Measurements from ENCODE around the gene ACTN4.

The ACTN4 gene

DNA sequence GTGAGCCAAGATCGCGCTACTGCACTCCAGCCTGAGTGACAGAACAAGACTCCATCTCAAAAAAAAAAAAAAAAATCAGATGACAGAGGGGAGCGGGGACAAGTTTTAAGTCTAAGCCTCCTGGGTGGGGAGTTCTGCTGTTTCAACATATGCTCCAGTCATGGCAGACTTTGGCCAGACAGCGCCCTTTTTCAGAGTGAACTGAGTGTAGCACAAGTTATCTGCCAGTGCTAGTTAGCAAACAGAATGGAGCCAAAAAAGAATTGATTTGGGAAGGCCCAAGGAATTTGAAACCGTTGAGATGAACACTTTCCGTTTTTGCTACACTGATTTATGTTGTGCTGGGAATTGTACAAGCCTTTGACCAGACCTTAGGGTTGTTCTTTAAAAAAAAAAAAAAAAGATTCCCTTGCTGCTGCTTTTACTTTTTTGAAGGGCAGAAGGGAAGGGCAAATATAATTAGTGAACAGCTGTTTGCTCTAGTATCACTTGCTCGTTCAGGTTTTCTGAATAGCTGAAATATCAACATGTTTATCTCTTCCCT, 5.7 kb downstream of the ACTN4 start:
- peaks cover 77% of the 10 kb centered on the region for H3K4me1 ChIP-seq (ENCODE audit: control insufficient read depth, insufficient read depth, low read length, unreplicated experiment)
- no peaks in the 10 kb centered on the region for H3K27me3 ChIP-seq (ENCODE audit: insufficient read depth, low read length)
- H3K27ac ChIP-seq (ENCODE audit: low read depth, low read length) = peak overlapping the region; percentile 91
- peak overlapping the region; percentile 41; the same call in 1 of the 2 replicates for H3K4me3 ChIP-seq (ENCODE audit: low read depth, low read length)
- H3K36me3 ChIP-seq (ENCODE audit: insufficient read depth, low read length) = peaks cover 11% of the 10 kb centered on the region; the same call in 1 of the 2 replicates
- peaks cover 92% of the 10 kb centered on the region for H3K79me2 ChIP-seq (ENCODE audit: control insufficient read depth, insufficient read depth, low read length, unreplicated experiment)
- H2AFZ ChIP-seq (ENCODE audit: low read length, unreplicated experiment) = no peak overlapping the region

DNA sequence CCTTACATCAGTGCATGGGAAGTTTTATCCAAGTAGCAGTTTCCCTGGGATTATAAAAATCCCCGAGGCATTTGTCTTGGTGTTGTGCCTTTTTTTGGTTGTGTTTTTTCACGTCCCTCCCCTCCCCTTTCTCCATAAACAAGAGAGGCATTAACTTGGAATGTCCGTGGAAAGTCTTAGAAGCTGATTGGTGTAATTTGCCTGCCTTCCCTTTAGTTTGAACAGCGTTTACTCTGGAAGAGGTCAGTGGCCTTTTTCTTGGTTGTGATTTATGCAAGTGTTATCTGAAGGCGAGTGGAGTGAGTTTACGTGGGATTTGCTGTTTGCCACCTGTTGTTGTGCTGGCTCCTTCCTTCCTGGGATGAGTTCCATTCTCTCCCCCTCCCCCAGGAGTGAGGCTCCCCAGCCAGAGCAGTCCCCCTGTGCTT, 7.2 kb downstream of the ACTN4 start:
- Histone ChIP-seq H3K27me3 (ENCODE audit: insufficient read depth, low read length) (no peaks in the 10 kb centered on the region), H3K4me1 (ENCODE audit: control insufficient read depth, insufficient read depth, low read length, unreplicated experiment) (peaks cover 84% of the 10 kb centered on the region), H3K36me3 (ENCODE audit: insufficient read depth, low read length) (peaks cover 8% of the 10 kb centered on the region; the same call in 1 of the 2 replicates), H3K27ac (ENCODE audit: low read depth, low read length) (peak overlapping the region; percentile 100; the same call in 1 of the 2 replicates), H3K79me2 (ENCODE audit: control insufficient read depth, insufficient read depth, low read length, unreplicated experiment) (peaks cover 84% of the 10 kb centered on the region), H3K4me3 (ENCODE audit: low read depth, low read length) (no peak overlapping the region), H2AFZ (ENCODE audit: low read length, unreplicated experiment) (no peak overlapping the region)

DNA sequence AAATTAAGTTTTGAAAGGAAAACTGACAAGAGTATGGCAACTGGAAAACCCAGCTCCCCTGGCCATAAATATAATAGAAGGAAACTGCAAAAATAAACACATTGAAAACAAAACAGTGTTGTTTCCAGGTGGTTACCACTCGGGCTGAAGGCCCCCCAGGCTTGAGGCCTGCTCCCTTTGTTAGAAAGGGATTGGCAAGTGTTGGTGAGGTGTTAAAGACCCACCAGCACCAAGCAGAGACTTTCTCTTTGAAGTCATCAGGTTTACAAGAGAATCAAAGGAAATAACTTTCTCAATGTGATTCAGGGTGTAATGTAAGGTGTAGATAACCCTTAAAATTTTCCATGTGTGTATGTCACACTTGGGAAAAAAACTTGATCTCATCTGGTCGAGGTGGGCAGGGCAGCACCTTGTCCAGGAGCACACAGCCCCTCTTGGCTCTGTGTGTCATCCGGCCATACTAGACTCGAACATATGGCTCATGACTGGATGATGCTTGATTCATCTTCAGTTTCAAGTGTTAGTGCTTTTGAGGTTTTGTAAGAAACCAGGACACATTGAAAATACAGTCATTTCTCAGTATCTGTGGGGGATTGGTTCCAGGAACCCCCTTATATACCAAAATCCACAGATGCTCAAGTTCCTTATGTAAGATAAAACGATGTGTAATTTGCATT, 7.8 kb downstream of the ACTN4 start:
- H3K27ac ChIP-seq (ENCODE audit: low read depth, low read length) = peak overlapping the region; percentile 100
- H2AFZ ChIP-seq (ENCODE audit: low read length, unreplicated experiment) = no peak overlapping the region
- no peaks in the 10 kb centered on the region for H3K27me3 ChIP-seq (ENCODE audit: insufficient read depth, low read length)
- H3K79me2 ChIP-seq (ENCODE audit: control insufficient read depth, insufficient read depth, low read length, unreplicated experiment) = peaks cover 82% of the 10 kb centered on the region
- H3K4me3 ChIP-seq (ENCODE audit: low read depth, low read length) = no peak overlapping the region
- H3K4me1 ChIP-seq (ENCODE audit: control insufficient read depth, insufficient read depth, low read length, unreplicated experiment) = peaks cover 84% of the 10 kb centered on the region
- peaks cover 8% of the 10 kb centered on the region; the same call in 1 of the 2 replicates for H3K36me3 ChIP-seq (ENCODE audit: insufficient read depth, low read length)

DNA sequence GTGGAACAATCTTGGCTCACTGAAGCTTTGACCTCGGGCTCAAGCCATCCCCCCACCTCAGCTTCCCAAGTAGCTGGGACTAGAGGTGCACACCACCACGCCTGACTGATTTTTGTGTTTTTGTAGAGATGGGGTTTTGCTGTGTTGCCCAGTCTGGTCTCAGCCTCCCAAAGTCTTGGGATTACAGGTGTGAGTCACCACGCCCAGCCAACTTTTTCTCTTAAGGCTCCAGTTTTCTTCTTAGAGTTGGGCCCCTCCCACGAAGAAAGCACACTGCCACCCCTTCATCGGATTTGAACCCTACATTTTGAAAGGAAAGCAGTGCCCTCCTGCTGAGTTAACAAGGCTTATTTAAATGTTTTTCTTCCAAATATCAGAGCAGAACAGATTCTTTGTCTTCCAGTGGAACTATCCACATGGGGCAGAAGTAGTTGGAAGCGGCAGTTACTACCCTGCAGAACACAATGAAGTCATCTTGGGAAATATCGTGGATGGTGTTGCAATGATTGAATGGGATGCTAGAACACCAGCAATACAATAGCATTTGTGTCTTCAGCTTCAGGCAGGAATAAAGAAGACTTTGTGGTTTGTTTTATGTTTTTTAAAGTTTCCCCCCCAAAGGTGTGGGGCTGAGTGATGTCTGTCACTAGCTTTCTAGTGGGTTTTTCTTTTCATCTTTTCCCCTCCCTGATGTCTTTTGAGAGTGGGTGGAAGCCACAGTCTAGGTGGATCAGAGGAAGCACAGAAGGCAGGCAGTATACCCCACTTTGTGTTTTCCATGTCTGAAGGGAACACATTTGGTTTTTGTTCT, 8.9 kb downstream of the ACTN4 start:
- Histone ChIP-seq H3K27me3 (ENCODE audit: insufficient read depth, low read length) (no peaks in the 10 kb centered on the region), H3K79me2 (ENCODE audit: control insufficient read depth, insufficient read depth, low read length, unreplicated experiment) (peaks cover 88% of the 10 kb centered on the region), H2AFZ (ENCODE audit: low read length, unreplicated experiment) (no peak overlapping the region), H3K4me3 (ENCODE audit: low read depth, low read length) (no peak overlapping the region), H3K4me1 (ENCODE audit: control insufficient read depth, insufficient read depth, low read length, unreplicated experiment) (peaks cover 87% of the 10 kb centered on the region), H3K27ac (ENCODE audit: low read depth, low read length) (peak overlapping the region; percentile 100), H3K36me3 (ENCODE audit: insufficient read depth, low read length) (peaks cover 12% of the 10 kb centered on the region; the same call in 1 of the 2 replicates)

DNA sequence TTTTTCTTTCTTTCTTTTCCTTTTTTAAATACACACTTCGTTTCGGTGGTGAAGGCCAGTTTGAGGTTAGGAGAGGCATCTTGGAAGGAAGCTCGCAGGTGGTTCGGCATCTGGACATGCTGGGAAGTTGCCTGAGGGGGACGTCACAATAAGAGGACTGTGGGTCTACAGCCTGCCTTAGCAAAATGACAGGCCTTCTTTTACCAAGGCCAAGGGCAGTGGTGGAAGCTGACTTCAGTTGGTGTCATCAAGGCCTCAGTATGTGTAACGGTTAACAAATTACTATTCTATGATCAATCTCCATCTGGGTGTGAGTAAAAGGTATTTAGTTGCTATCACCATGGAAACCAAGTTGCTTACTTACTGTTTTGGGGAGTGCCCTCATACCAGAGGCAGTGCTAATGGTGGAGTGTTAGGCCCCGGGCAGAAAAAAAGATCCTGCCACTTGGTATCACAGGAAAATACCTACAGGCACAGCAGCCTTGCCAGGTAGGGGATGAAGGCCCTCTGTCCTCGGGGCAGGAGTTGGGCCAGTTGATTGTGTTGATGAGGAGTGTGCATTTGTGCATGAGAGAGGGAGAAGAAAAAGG, 10.3 kb downstream of the ACTN4 start:
- Histone ChIP-seq H3K27me3 (ENCODE audit: insufficient read depth, low read length) (no peaks in the 10 kb centered on the region), H3K4me3 (ENCODE audit: low read depth, low read length) (peak overlapping the region; percentile 58), H3K27ac (ENCODE audit: low read depth, low read length) (peak overlapping the region; percentile 100), H2AFZ (ENCODE audit: low read length, unreplicated experiment) (no peak overlapping the region), H3K36me3 (ENCODE audit: insufficient read depth, low read length) (peaks cover 14% of the 10 kb centered on the region; the same call in 1 of the 2 replicates), H3K79me2 (ENCODE audit: control insufficient read depth, insufficient read depth, low read length, unreplicated experiment) (peaks cover 87% of the 10 kb centered on the region), H3K4me1 (ENCODE audit: control insufficient read depth, insufficient read depth, low read length, unreplicated experiment) (peaks cover 74% of the 10 kb centered on the region)

DNA sequence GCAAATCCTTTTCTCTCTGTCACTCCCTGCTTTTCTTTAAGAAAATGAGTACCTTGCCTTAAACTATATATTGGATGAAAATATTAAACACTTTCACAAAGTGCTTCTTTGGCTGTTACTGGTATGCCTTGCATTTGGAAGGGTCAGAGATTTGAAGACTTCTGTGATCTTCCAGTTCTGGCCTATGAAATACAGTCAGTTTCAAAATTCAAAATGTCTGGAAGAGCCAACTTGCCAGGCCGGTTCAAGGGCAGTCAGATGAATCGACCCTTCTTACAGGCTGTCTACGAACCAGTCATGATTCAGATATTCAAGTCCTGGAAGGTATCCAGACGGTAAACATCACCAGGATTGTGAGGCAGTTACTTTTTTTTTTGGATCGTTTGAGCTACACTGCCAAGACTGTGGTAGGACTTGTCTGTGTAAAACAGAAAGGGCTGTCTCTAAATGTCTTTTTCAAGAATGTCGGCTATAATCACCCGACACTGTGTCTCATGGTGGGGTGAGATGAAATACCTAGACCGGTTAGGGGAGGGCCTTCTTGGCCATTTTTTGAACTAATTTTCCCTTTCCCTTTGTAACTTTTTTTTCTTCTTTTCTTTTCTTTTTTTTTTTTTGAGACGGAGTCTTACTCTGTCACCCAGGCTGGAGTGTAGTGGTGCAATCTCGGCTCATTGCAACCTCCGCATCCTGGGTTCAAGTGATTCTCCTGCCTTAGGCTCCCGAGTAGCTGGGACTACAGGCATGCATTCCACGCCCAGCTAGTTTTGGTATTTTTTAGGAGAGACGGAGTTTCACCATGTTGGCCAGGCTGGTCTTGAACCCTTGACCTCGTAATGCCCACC, 11.2 kb downstream of the ACTN4 start:
- Histone ChIP-seq H3K27me3 (ENCODE audit: insufficient read depth, low read length) (no peaks in the 10 kb centered on the region), H3K36me3 (ENCODE audit: insufficient read depth, low read length) (peaks cover 14% of the 10 kb centered on the region; the same call in 1 of the 2 replicates), H3K4me3 (ENCODE audit: low read depth, low read length) (peak overlapping the region; percentile 60), H3K79me2 (ENCODE audit: control insufficient read depth, insufficient read depth, low read length, unreplicated experiment) (peaks cover 87% of the 10 kb centered on the region), H3K4me1 (ENCODE audit: control insufficient read depth, insufficient read depth, low read length, unreplicated experiment) (peaks cover 67% of the 10 kb centered on the region), H3K27ac (ENCODE audit: low read depth, low read length) (peak overlapping the region; percentile 100), H2AFZ (ENCODE audit: low read length, unreplicated experiment) (no peak overlapping the region)

DNA sequence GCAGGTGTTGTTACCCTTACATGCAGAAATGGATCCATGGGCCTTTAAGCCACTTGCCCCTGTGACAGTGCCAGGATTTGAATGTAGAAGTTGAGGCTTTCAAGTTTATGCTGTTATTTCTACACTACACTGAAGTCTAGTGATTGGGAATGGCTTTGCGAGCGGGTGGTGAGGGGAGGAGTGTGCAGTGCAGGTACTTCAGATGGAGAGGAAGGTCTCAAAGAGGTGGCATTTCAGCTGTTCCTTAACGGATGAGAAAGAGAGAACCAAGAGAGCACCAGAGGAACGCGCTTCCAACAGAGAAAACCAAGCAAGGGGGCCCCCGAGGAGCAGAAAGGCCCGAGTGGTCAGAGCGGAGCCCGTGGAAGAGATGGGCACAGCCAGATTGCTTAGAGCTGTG, 13.3 kb downstream of the ACTN4 start:
- Histone ChIP-seq H3K4me1 (ENCODE audit: control insufficient read depth, insufficient read depth, low read length, unreplicated experiment) (peaks cover 67% of the 10 kb centered on the region), H3K36me3 (ENCODE audit: insufficient read depth, low read length) (peaks cover 9% of the 10 kb centered on the region; the same call in 1 of the 2 replicates), H3K27ac (ENCODE audit: low read depth, low read length) (peak overlapping the region; percentile 47; the same call in 1 of the 2 replicates)

DNA sequence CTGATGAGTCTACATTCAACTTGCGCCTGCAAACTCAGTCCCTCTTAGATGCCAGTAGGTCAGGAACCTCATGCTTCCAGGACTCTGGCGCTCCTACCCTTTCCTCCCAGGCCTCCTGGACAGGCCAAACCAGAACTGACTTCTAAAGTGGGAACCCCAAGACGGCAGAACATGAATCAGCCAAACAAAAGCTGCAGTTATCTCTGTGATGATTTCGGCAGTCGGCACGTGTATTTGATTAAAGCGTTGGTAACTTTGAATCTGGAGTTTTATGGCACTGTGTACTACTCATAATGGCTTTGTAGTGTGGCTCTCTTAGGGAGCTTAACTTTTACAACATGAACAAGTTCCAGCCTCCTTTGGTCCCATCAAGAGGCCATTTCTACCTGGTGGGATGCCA, 13.7 kb downstream of the ACTN4 start:
- Histone ChIP-seq H3K27me3 (ENCODE audit: insufficient read depth, low read length) (no peaks in the 10 kb centered on the region), H3K27ac (ENCODE audit: low read depth, low read length) (peak overlapping the region; percentile 47; the same call in 1 of the 2 replicates), H2AFZ (ENCODE audit: low read length, unreplicated experiment) (no peak overlapping the region), H3K36me3 (ENCODE audit: insufficient read depth, low read length) (peaks cover 9% of the 10 kb centered on the region; the same call in 1 of the 2 replicates), H3K79me2 (ENCODE audit: control insufficient read depth, insufficient read depth, low read length, unreplicated experiment) (peaks cover 87% of the 10 kb centered on the region), H3K4me3 (ENCODE audit: low read depth, low read length) (no peak overlapping the region), H3K4me1 (ENCODE audit: control insufficient read depth, insufficient read depth, low read length, unreplicated experiment) (peaks cover 67% of the 10 kb centered on the region)

More for the DNA sequence above, 13.3 kb downstream of the ACTN4 start:
- Histone ChIP-seq H2AFZ (ENCODE audit: low read length, unreplicated experiment) (no peak overlapping the region), H3K79me2 (ENCODE audit: control insufficient read depth, insufficient read depth, low read length, unreplicated experiment) (peaks cover 87% of the 10 kb centered on the region), H3K4me3 (ENCODE audit: low read depth, low read length) (no peak overlapping the region), H3K27me3 (ENCODE audit: insufficient read depth, low read length) (no peaks in the 10 kb centered on the region)

DNA sequence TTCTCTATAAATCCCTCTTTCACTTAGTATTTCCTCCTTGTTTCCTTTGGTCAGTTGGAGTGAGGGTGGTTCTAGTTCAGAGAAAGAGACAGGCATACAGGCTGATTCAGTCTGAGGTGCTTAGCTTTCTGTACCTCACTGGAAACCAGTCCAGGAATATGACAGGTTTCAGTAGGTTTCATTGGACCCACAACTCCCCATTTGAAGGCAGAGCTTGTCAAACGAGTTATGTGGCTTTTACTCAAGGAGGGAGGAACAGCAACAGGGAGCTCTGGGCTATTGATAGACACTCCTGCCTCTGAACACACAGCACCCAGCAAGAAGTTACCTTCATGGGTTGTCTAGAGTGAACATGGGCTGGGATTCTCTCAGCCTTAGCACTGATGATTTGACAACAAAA, 14.5 kb downstream of the ACTN4 start:
- H3K4me1 ChIP-seq (ENCODE audit: control insufficient read depth, insufficient read depth, low read length, unreplicated experiment) = peaks cover 67% of the 10 kb centered on the region
- peaks cover 9% of the 10 kb centered on the region; the same call in 1 of the 2 replicates for H3K36me3 ChIP-seq (ENCODE audit: insufficient read depth, low read length)
- H3K79me2 ChIP-seq (ENCODE audit: control insufficient read depth, insufficient read depth, low read length, unreplicated experiment) = peaks cover 87% of the 10 kb centered on the region
- no peak overlapping the region for H2AFZ ChIP-seq (ENCODE audit: low read length, unreplicated experiment)
- H3K27me3 ChIP-seq (ENCODE audit: insufficient read depth, low read length) = no peaks in the 10 kb centered on the region
- H3K4me3 ChIP-seq (ENCODE audit: low read depth, low read length) = no peak overlapping the region
- H3K27ac ChIP-seq (ENCODE audit: low read depth, low read length) = 0 out of 2 replicates have a peak overlapping the region, but pooled peaks have one; percentile 23

Measured in ACC112 (cell line).